OCI-LY1 (cell line): Measurements from ENCODE around the gene ZP3.
"Not testable (repeated sequence)": the region's sequence is repeated elsewhere in the genome, so short reads cannot be mapped to it uniquely, and the experiment has no call there.

Experiments used
- H2AFZ ChIP-seq: fragments of 200-600 bp; sonication (generic), shearing (Covaris generic); 2 replicates; pipeline ENCODE4 v1.6.0; 2014; ENCODE audit warnings: antibody characterized with exemption, mild to moderate bottlenecking, low read length
- H3F3A ChIP-seq: fragments of 200-600 bp; sonication (generic), shearing (Covaris generic); 2 replicates; pipeline ENCODE4 v1.6.0; 2014; ENCODE audit warnings: mild to moderate bottlenecking, antibody characterized with exemption, low read length, moderate library complexity; ENCODE audit not compliant: insufficient read depth
- H3K27ac ChIP-seq: fragments of 200-600 bp; sonication (generic); 2 replicates; pipeline ENCODE4 v1.5.1; 2014; ENCODE audit warnings: low read length, mixed run types, mild to moderate bottlenecking, low read depth; ENCODE audit not compliant: poor library complexity, severe bottlenecking
- H3K27me3 ChIP-seq: fragments of 200-600 bp; sonication (generic); 2 replicates; pipeline ENCODE4 v1.6.0; 2014; ENCODE audit warnings: antibody characterized with exemption, mild to moderate bottlenecking, low read length, moderate library complexity; ENCODE audit not compliant: insufficient read depth
- H3K36me3 ChIP-seq: fragments of 200-600 bp; sonication (generic); 2 replicates; pipeline ENCODE4 v1.6.1; 2014; ENCODE audit warnings: mild to moderate bottlenecking, antibody characterized with exemption, low read length, moderate library complexity, mixed read lengths; ENCODE audit not compliant: insufficient read depth
- H3K4me1 ChIP-seq: fragments of 200-600 bp; sonication (generic); 2 replicates; pipeline ENCODE4 v1.5.1; 2014; ENCODE audit warnings: mild to moderate bottlenecking, low read length, moderate library complexity; ENCODE audit not compliant: insufficient read depth, severe bottlenecking
- H3K4me2 ChIP-seq: fragments of 200-600 bp; sonication (generic), shearing (Covaris generic); 2 replicates; pipeline ENCODE4 v1.6.1; 2014; ENCODE audit warnings: low read length
- H3K4me3 ChIP-seq: fragments of 200-600 bp; sonication (generic); 2 replicates; pipeline ENCODE4 v1.5.1; 2014; ENCODE audit warnings: low read length, low read depth, mild to moderate bottlenecking, mixed read lengths; ENCODE audit not compliant: poor library complexity, severe bottlenecking
- H3K79me2 ChIP-seq: fragments of 200-600 bp; shearing (Covaris generic); 2 replicates; pipeline ENCODE4 v1.6.1; 2016; ENCODE audit warnings: mixed run types, low read length, mixed read lengths; ENCODE audit not compliant: insufficient read depth
- H3K9ac ChIP-seq: fragments of 200-600 bp; sonication (generic), shearing (Covaris generic); 2 replicates; pipeline ENCODE4 v1.6.1; 2014; ENCODE audit warnings: mild to moderate bottlenecking, low read length, mixed read lengths
- H3K9me2 ChIP-seq: fragments of 200-600 bp; sonication (generic), shearing (Covaris generic); 2 replicates; pipeline ENCODE4 v1.6.1; 2014; ENCODE audit warnings: low read depth, mild to moderate bottlenecking, low read length, mixed read lengths
- H3K9me3 ChIP-seq: fragments of 200-600 bp; shearing (Covaris generic); 2 replicates; pipeline ENCODE4 v1.6.1; 2014; ENCODE audit warnings: low read length, mixed read lengths
- H4K20me1 ChIP-seq: fragments of 200-600 bp; sonication (generic), shearing (Covaris generic); 2 replicates; pipeline ENCODE4 v1.6.0; 2016; ENCODE audit warnings: mild to moderate bottlenecking, low read length; ENCODE audit not compliant: insufficient read depth
- EZH2 ChIP-seq: fragments of 200-600 bp; sonication (generic), shearing (Covaris generic); IDR thresholded peaks from 2 replicates; pipeline ENCODE4 v1.8.0; 2017; ENCODE audit warnings: borderline replicate concordance, mixed run types, mild to moderate bottlenecking, antibody characterized with exemption, low read length, moderate library complexity, mixed read lengths
- TF ChIP-seq, protein P1 (sequence below): fragments of 200-600 bp; sonication (generic), shearing (Covaris generic); IDR thresholded peaks from 2 replicates; pipeline ENCODE4 v1.5.1; 2017; ENCODE audit warnings: mild to moderate bottlenecking, antibody characterized with exemption, low read length, moderate library complexity, mixed read lengths

ZP3 gene

DNA sequence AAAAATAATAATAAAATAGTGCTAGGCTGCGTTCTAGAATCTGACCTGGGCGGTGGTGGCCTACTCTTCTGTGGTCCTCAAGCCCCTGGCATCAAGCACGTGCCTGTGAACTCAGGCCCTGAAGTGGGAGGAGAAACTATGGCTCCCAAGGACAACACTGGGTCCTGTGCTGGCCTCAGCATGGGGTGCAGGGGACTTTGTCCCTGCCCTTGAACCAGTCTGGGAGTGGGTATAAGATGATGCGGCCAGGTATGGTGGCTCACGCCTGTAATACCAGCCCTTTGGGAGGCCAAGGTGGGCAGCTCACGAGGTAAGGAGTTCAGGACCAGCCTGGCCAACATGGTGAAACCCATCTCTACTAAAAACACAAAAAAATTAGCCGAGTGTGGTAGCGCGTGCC lies 5.5 kb downstream of the ZP3 start:
- Histone ChIP-seq H3K4me3 (no peak overlapping the region), H3K9me3 (no peaks in the 10 kb centered on the region), H3K36me3 (no peaks in the 10 kb centered on the region), H3F3A (no peaks in the 10 kb centered on the region), H3K79me2 (no peaks in the 10 kb centered on the region), H3K4me1 (no peaks in the 10 kb centered on the region), H2AFZ (no peak overlapping the region), H3K27ac (no peak overlapping the region), H3K9me2 (no peaks in the 10 kb centered on the region), H3K4me2 (no peak overlapping the region), H4K20me1 (no peaks in the 10 kb centered on the region), H3K9ac (no peak overlapping the region), H3K27me3 (no peaks in the 10 kb centered on the region; the same call in 1 of the 2 replicates)
- TF ChIP-seq, protein P1, sequence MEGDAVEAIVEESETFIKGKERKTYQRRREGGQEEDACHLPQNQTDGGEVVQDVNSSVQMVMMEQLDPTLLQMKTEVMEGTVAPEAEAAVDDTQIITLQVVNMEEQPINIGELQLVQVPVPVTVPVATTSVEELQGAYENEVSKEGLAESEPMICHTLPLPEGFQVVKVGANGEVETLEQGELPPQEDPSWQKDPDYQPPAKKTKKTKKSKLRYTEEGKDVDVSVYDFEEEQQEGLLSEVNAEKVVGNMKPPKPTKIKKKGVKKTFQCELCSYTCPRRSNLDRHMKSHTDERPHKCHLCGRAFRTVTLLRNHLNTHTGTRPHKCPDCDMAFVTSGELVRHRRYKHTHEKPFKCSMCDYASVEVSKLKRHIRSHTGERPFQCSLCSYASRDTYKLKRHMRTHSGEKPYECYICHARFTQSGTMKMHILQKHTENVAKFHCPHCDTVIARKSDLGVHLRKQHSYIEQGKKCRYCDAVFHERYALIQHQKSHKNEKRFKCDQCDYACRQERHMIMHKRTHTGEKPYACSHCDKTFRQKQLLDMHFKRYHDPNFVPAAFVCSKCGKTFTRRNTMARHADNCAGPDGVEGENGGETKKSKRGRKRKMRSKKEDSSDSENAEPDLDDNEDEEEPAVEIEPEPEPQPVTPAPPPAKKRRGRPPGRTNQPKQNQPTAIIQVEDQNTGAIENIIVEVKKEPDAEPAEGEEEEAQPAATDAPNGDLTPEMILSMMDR: no peak
- no peak for TF ChIP-seq EZH2

DNA sequence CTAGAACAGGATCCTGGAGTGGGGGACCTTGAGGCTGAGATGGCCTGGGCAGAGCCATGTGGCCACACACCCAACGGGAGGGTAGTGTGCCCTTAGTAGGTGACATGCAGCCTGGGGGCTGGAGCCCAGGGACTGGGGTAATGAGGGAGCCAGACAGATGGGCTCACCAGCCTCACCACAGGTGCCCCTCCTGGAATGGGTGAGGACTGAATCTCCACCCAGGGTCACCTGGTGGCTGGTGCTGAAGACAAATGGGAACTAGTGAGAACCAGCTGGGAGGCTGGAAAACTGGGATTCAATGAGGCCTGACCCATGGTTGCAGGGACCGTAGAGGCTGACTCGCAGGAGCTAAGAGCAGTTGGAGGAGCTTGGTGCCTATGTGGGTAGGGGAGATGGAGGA lies 6.1 kb downstream of the ZP3 start:
- Histone ChIP-seq H3K9ac (no peak overlapping the region), H3K4me2 (no peak overlapping the region), H2AFZ (no peak overlapping the region), H3K9me2 (no peaks in the 10 kb centered on the region), H3K9me3 (no peaks in the 10 kb centered on the region), H3K4me3 (no peak overlapping the region), H3K27me3 (no peaks in the 10 kb centered on the region; the same call in 1 of the 2 replicates), H3K4me1 (no peaks in the 10 kb centered on the region), H3K36me3 (no peaks in the 10 kb centered on the region), H3K79me2 (no peaks in the 10 kb centered on the region), H3K27ac (no peak overlapping the region), H3F3A (no peaks in the 10 kb centered on the region), H4K20me1 (no peaks in the 10 kb centered on the region)
- TF ChIP-seq, protein P1: no peak
- TF ChIP-seq EZH2: no peak

DNA sequence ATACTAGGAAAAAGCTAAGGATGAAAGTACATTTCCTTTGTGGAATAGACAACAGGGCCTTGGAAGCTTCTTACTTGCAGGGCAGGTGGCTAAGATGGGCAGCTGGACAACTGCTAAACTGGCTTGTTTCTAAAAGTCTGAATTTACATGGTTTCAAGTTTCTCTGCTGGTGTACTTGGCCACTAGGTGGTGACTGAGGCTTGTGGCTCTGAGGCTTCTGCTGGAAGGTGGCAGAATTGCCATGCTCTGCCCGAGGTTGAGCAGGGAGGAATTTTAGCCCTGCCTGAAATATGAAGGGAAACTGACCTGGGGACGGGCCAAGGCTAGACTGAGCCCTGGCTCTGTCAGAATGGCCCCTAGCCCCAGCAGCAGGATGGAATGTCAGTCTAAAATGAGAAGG lies 13.1 kb downstream of the ZP3 start:
- TF ChIP-seq, protein P1: peak; percentile 56
- not testable (repeated sequence) for H3K4me1 ChIP-seq, H3F3A ChIP-seq, H3K9me3 ChIP-seq, H3K4me3 ChIP-seq, H3K9me2 ChIP-seq, H3K4me2 ChIP-seq, H4K20me1 ChIP-seq, H3K9ac ChIP-seq, H3K79me2 ChIP-seq, H3K36me3 ChIP-seq, H3K27me3 ChIP-seq, H3K27ac ChIP-seq, H2AFZ ChIP-seq

DNA sequence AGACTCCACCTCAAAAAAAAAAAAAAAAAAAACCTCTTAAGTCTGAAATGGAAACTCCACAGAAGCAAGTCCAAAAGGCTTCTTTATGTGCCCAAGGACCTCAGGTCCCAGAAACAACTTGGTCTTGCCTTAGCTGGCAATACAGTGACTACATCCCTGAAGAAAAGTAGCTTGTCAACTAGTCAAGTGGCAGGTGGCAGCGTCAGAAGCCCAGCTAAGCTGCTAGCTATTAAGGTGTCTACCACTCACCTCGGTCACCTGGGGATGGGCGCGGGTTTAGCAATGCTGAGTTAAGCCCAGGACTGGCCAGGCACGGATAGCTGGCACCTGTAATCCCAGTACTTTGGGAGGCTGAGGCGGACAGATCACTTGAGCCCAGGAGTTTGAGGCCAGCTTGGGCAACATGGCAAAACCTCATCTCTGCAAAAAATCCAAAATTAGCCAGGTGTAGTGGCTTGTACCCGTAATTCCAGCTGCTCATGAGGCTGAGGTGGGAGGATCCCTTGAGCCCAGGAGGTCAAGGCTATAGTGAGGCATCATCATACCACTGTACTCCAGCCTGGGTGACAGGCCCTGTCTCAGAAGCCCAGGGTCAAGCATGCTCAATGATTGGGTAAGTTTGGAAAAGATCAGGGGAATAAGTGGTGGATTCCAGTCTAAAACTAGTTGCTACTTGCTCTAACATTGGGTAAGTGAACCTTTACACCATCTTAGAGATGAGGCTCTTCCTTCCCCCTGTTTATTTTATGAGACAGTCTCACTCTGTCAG lies 14.6 kb downstream of the ZP3 start:
- not testable (repeated sequence) for H2AFZ ChIP-seq, H3K9ac ChIP-seq, H3K4me1 ChIP-seq, H3K9me3 ChIP-seq, H3F3A ChIP-seq, H3K27me3 ChIP-seq, H3K4me2 ChIP-seq, H4K20me1 ChIP-seq, H3K36me3 ChIP-seq, H3K4me3 ChIP-seq, H3K9me2 ChIP-seq, H3K27ac ChIP-seq, H3K79me2 ChIP-seq

DNA sequence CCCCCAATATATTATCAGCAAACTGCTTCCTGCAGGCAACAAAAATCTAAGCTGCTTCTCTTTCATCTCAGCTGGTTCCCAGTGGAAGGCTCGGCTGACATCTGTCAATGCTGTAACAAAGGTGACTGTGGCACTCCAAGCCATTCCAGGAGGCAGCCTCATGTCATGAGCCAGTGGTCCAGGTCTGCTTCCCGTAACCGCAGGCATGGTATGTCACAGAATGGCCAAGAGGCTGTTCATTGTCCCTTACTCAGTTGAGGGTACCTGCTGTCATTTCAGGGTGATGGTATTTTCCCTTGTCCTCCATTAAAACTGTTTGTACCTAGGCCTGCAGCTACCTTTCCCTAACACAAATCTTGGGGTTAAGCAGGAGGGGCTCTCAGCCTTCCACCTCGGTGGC lies 15.7 kb downstream of the ZP3 start:
- peaks cover 12% of the 10 kb centered on the region for H3K4me1 ChIP-seq
- H3K4me3 ChIP-seq, H3K9me2 ChIP-seq, H3K36me3 ChIP-seq, H3K27me3 ChIP-seq, H3K27ac ChIP-seq, H3K9ac ChIP-seq, H3F3A ChIP-seq, H2AFZ ChIP-seq, H3K4me2 ChIP-seq, H4K20me1 ChIP-seq, H3K79me2 ChIP-seq, H3K9me3 ChIP-seq: not testable (repeated sequence)
